ENCODE results near the gene BPHL. TPM values are rescaled to one million over a fixed set of nuclear protein-coding genes. Genes with fewer than 3 reads are reported as not detected.
"Not testable (repeated sequence)": the region's sequence is repeated elsewhere in the genome, so short reads cannot be mapped to it uniquely, and the experiment has no call there.

The BPHL gene
- total RNA-seq, 1 experiment from 2014 or later = 19.7 TPM

DNA sequence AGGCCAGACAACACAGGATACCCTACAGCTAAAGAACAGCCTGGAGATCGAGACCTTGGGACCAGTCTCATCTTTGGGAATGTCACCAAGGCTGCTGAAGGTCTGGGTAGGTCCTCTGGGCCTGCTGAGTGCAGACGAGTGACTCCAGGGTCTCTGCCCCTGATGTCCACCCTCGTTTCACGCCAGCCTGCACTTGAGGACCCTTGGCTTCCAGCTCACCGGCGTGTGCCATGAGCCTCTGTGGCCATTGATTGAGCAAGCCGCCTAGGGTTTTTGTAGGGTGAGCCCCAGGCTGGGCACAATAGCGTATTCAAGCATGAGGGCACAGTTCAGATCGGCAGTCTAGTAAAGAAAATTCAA lies 4.3 kb downstream of the BPHL start:
- DNase-seq (ENCODE audit: low read depth) = no peak

DNA sequence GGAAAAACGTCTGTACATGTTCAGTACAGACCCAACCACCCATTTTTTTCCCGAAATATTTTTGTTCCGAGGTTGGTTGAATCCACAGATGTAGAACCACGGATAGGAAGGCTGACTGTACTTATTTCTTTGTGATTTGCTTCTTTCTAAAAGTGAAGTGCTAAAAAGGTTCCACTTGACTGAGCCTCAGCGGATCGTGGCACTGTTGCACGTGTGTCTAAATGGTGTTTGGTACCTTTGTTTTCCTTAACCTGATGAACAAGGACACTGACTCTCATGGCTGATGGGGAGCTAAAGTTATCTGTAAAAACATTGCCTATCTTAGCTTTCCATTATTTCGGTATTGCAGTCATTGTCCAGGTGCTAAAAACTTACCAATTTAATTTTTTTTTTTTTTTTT lies 6.2 kb downstream of the BPHL start:
- DNase-seq (ENCODE audit: low read depth) = no peak

DNA sequence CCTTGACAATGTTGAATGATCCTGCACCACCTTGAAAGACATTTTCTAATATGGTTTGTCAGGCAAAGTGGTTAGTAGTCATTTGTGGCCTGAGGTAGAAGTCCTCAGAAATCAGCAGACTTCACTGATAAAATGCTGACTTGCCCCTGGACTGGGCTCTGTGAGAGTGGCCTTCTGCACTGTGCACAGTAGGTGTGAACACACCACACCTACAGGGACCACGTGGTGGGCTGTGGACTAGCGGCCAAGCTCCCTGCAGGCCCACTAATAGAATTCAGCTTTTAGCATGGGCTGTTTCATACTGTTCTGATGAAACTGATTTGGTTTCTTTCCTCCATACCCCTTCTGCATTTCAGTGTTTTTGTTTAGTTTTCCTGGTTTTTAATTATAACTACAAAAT lies 7.3 kb downstream of the BPHL start:
- no peak for DNase-seq (ENCODE audit: low read depth)

DNA sequence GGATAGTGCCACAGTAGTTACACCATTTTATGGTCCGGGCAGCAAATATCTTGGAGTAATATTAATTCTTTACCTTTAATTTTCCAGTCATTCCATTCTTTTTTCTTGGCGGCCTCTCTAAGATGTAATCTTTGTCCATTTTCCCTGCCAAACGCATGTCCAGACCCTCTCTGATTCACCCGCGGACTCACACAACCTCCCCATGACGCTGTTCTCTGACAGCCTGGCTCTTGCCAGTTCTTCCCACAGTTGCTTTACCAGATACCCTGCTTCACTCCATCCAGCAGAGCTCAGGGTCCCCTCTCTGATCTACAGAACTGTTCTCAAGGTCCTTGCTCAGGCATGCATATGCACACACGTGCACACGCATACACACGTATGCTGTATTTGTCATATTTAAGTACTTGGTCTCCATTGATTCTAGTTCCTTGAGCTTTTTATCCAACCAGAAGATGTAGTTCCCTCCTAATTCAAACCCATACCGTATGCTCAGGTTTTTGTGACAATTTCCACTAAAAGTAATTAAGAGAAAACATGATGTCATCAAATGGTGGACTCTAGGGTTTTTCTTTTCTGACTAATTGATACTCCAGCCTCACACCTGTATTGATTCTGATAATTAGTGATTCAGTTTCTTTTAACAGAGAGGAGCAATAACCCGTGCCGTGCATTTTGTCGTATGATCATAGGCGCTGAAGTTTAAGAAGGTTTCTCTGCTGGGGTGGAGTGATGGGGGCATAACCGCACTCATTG lies 10.0 kb downstream of the BPHL start:
- no peak for DNase-seq (ENCODE audit: low read depth)

DNA sequence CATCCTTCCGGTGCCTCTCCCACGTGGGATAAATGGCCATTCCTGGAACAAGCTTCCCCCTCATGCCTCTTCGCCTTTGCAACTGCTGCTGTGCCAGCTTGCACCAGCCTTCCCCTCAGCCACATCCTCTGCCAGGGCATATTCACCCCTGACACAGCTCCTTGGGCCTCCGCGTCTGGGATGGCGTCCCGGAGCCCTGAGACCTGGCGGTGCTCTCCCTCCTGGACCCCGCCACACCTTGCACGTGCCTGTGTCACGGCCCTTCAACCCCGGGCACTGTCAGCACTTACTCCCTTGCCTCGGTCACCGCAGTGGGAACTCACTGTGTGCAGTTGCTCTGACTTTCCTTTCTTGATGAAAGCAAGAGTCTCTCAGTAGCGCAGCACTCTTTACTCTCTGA lies 13.2 kb downstream of the BPHL start:
- DNase-seq (ENCODE audit: low read depth) = no peak

DNA sequence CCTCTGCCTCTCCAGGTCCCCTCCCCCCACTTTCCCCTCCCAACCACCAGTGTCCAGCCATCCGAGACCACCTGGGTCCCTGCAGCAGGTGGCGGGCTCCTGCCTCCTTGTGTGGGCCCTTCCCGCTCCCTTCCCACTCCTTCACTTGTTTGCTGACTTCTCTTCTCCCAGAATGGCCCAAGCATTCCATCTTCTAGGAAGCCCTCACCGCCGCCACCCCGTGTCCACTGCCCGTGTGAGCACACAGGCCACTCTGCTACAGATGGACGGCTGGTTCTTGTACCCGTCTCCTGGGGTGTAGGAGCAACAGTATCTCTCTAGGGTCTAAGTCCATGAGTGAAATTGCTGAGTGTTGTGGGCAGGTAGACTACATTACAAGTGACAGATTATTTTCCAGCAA lies 15.0 kb downstream of the BPHL start:
- DNase-seq (ENCODE audit: low read depth) = no peak

DNA sequence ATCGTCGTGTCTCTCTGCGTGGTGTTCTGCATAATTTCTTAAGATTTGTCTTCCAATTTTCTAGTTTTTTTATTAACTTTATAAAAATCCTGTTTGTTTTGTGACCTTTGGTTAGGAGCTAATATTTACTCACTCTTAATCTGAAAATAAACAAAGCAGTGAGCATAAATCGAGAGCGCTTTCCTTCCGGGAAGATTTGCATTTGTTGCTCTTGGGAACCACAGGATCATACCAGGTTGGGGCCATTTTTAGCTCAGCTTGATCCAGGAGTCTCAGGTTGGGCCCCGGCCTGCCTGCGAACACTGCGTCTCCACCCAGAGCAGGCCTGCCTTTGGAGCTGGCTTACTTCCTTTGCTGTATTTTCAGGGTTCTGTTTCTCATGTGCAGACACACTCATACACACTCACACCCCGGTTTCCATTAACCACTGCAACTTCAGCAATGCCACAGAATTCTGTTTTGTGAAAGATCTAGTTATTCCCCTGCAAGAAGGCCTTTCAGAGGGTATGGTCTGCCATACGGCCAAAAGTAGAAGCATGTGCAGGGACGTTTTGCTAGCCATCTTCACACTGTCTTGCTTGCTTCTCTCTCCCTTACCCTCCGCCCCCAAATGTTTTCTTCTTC lies 17.3 kb downstream of the BPHL start:
- DNase-seq (ENCODE audit: low read depth) = no peak

DNA sequence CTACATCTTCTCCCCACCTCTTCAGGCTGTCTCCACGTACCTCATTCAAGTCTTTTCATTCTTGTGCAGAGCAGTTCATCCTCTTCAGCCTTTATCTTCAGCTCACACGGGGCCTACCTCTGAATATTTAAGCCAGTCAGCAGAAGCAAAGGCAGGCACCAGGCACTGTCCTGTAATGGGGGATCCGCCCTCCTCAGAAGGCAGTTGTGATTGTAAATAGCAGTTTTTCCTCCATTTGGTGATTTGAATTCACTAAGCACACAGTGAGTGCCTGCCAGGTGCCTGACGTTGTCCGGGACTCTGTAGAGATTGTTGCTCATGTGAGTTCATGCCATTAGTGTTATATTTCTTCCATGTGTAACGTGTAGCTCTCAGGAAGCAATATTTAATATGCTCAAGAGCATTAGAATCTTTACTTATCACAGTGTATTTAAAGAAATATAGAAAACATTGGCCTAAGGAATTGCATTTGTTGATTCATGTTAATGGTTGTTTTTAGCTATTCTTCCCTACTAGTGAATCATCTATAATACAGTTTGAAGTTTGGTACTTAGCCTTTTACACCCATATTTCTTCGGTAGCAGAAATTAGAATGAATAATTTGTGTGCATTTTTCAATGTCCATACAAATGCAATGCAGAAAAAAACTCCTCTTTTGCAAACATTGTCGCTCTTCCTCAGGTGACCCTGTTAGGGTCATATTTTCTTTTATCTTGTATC lies 17.9 kb downstream of the BPHL start:
- DNase-seq (ENCODE audit: low read depth) = no peak

DNA sequence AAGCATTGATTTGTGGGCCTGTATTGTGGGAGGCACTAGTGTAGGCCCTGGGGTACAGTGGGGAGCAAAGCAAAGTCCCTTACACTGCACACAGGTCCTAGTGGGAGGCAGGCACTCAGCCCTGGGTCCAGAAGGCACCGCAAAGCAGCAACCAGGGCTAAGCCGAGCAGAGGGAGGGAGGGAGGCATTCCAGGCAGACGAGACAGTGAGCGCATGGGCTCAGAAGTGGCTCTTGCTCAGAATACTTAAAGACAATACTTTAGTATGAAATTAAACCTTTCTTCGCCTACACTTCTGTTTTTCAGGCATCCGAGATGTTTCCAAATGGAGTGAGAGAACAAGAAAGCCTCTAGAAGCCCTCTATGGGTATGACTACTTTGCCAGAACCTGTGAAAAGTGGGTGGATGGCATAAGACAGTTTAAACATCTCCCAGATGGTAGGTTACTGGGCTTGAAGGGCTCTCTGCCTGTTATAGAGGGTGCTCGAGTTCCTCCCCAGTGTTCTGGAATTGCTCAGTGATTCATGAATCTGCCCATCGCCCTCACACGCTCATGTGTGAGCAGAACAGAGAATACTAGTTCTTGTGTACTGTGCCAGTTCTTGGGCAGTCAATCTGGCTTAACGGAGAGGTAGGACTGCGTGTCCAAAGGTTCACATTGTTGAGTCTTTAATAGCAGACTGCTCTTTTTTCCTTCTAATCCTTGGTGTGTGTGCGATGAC lies 18.7 kb downstream of the BPHL start:
- DNase-seq (ENCODE audit: low read depth) = no peak

DNA sequence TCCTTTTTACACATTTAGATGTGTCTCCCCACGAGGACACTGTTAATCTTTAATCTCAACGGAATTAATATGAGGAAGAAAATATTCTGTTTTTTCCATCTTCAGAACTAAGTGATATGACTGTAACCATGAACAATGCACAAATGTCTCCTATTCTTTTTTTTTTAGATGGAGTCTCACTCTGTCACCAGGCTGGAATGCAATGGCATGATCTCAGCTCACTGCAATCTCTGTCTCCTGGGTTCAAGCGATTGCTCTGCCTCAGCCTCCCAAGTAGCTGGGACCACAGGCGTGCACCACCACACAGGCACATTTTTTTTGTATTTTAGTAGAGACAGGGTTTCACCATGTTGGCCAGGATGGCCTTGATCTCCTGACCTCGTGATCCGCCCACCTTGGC lies 19.4 kb downstream of the BPHL start:
- not testable (repeated sequence) for DNase-seq (ENCODE audit: low read depth)

DNA sequence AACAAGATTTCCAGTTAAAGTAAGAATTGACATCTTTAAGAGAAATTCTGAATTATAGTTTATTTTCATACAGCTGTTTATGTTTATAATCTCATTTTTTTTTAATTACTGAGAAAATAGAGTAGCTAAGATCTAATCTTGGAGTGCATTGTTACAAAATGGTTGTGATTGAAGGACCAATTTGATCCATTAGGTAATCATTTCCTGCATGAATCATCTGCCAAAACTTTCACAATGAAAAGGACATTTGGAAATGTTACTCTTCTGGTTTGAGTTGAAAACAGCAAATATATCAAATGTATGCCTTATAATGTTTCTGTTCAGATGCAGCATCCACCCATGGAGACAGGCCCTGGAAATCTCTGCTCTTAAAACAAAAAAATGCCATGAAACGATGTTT lies 19.8 kb downstream of the BPHL start:
- no peak for DNase-seq (ENCODE audit: low read depth)

DNA sequence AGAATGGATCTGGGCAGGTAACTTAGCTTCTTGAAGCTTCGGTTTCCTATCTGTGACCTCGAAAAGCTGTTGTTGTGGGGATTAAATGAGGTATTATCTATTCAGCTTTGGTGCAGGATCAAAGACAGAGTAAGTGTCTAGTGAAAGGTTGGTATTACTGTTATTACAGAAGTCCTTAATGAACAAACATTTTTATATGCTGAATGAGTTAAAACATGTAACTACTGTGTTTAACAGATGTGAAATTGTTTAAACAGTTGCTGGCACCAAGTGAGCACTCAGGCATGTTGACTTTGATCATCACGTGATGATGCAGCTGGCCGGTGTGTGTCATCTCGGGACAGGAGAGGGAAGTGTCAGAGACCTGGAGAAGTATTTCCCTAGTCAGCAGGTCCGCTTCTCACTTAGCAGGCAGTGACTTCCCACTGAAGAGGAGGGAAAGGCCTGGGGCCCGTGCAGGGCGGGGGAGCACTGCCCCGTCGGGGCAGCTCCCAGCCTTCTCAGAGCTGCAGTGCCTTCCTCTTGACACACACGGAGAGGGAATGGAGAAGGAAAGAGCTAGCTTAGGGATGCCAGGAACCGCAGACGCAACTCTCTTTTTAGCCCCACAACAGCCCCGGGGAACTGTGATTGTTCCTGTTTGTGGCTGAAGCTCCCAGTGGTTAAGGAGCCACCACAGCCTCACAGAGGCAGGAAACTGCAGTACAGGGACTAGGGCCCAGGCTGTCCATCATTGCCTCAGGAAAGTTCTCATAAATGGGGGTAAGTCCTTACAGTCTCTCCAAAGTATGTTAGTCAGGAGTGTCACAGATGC lies 20.8 kb downstream of the BPHL start:
- peak; percentile 74 for DNase-seq (ENCODE audit: low read depth)

DNA sequence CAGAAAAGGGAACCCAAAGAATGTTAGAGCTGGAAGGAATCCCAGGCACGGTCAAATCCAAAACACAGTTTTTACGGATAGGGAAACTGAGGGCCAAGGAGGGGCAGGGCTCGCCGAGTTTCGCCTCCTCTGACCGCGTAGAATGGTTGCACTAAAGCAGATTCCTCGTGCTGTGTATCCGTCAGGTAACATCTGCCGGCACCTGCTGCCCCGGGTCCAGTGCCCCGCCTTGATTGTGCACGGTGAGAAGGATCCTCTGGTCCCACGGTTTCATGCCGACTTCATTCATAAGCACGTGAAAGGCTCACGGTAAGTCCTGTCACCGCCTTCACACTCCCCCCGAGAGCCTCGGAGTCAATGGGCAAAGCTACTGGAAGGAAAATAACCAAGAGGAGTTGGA lies 21.7 kb downstream of the BPHL start:
- DNase-seq (ENCODE audit: low read depth) = no peak

DNA sequence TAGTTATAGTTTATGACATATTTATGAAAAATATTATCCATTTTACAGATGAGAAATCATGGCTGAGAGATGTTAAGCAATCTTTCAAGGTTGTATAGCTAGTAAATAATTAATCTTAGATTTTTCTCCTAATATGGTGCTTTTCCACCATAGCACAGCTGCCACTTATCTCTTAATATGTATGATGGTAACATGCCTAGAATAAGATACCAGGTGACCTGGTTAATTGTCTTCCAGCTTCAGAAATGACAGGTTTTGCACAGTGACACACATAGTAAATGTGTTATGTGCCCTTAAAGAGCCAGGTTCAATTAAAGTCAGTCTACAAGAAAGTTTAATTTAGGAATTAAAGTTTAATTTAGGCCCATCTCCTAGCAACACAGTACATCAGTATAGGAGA lies 24.0 kb downstream of the BPHL start:
- no peak for DNase-seq (ENCODE audit: low read depth)

DNA sequence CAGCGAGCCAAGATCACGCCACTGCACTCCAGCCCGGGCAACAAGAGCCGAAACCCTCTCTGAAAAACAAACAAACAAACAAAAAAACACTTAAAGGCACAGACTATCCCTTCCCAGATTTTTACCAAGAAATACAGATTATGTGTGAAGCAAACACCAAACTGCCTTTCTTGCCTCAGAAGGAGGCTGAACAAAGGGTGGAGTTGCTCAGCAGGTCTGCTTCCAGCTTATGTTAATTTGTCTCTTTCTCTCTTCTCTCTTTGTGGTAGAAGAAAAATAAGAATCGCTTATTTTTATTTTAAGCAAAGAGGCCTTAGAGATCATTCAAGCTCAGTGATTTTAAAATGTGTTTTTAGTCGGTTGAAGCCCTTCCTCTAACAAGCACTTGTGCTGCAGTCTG lies 24.6 kb downstream of the BPHL start:
- DNase-seq (ENCODE audit: low read depth) = no peak

DNA sequence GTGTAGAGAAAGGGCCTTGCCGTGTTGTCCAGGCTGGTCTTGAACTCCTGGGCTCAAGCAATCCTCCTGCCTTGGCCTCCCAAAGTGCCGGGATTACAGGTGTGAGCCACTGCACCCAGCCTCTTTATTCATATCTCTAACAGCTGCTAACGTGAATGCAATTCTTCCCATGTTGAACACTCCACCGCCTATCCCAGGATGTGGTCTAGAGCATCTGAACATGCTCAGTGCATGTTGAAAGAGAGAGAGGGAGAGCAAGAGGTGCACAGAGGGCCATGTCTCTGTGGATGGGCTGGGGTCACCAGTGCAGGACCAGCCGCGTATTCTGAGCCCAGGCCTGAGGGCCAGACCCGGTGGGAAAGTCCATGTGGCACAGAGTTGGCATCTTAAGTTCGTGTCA lies 26.1 kb downstream of the BPHL start:
- no peak for DNase-seq (ENCODE audit: low read depth)

DNA sequence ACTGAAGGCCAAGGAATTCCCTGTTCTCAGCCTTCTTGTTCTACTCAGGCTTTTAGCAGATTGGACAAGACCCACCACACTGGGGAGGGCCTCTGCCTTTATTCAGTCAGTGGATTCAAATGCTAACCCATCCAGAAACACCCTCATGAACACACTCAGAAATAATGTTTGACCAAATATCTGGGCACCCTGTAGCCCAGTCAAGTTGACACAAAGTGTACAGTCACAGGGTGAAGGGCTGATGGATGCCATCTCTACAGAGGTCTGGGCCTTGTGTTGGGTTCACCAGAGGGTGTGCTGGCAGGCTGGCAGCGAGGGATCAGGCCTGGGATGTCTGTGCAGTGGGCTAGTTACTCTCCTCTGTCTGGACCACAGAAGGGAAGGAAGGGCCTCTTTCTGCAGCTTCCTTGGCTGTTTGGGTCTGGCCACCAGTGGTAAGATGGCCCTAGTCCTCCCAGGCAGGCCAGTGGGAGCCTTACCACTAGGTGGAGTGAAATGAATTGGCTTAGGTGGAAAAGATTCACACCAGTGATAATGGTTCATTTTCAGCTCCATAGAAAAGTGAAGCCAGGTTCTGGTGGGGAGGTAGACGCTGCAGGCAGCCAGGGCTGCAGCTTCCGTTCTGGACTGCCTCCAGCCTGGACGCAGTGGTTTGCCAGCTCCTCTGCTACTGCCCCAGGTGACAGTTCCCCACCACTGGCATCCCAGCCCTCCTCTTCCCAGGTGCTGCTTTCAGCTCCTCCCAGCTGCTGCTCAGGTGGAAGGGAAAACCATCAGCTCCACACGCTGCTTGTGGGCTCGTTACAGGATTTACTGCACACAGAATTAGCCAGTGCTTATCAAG lies 29.6 kb downstream of the BPHL start:
- no peak for DNase-seq (ENCODE audit: low read depth)

DNA sequence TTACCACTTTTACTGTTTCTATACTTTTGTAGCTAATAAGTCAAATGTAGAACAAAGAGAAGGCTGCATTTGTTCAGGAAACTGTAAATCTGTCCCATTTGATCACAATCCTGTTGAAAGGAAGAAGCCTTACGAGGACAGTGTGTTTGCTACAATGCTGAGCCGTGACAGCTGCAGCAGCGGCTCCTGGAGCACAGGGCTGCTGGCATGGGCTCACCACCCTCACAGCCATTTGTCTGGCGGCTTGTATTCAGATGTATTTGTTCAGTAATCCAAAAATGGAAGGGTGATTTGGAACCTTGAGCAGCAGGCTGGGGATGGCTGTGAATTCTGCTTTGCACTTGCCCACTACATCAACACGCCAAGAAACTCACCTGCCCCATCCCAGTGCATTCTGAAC lies 33.2 kb downstream of the BPHL start:
- DNase-seq (ENCODE audit: low read depth) = no peak

DNA sequence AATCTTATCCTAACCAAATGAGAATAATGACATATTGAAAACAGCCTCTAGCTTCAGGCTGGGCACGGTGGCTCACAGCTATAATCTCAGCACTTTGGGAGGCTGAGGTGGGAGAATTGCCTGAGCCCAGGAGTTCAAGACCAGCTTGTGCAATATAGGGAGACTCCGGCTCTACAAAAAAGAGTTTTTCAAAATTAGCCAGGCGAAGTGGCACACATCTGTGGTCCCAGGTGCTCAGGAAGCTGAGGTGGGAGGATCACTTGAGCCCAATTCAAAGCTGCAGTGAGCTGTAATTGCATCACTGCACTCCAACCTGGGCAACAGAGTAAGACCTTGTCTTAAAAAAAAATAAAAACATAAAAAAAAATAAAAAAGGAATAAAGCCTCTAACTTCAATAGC lies 34.2 kb downstream of the BPHL start:
- no peak for DNase-seq (ENCODE audit: low read depth)

DNA sequence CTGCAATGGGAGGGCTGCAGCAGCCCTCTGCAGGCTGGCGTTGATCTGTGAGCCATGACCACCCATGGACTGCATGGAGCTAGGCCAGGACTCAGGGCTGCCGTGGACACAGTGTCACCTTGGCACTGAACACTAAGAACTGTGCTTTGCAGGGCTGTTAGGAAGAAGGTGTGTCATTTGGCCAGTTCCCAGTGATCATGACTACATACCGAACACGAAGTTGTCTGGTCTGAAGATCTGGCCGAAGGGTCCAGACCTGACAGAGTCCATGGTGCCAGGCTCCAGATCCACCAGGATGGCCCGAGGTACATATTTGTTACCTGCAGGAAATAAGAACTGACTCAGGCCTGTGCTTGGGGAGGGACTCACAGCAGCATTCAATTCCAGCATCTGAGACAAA lies 36.9 kb downstream of the BPHL start:
- not testable (repeated sequence) for DNase-seq (ENCODE audit: low read depth)
